GM12891 (cell line): ENCODE data around the gene HEYL.

ENCODE experiments used
- POLR2A ChIP-seq: IDR thresholded peaks from 2 replicates; pipeline ENCODE4 v1.6.1; 2011; ENCODE audit warnings: low read depth, low read length, control low read depth
- TAF1 ChIP-seq: IDR thresholded peaks from 2 replicates; pipeline ENCODE4 v1.6.1; 2011; ENCODE audit warnings: low read depth, low read length, control low read depth

GRCh38 chr1:39652105-39652504, 12.7 kb upstream of the HEYL start:
- no peak for TF ChIP-seq TAF1
- no peak for TF ChIP-seq POLR2A
